Right lobe of liver (tissue), 6 donors: ENCODE data around the gene CALHM5. TPM values are rescaled to one million over a fixed set of nuclear protein-coding genes. Genes with fewer than 3 reads are reported as not detected.
A peak's percentile ranks its signal among the peaks of the same experiment; 100 is the strongest.

Experiments used
- ATAC-seq, 4 donors: fragments of 200-7000 bp; cut with Tn5 transposase; one replicate each; pipeline ENCODE4 v1.9.1; 2020; ENCODE audit warnings: mild to moderate bottlenecking in 4 of 4, moderate library complexity in 4 of 4
- DNase-seq, 3 donors: peaks; one replicate each; pipeline ENCODE4 v3.0.0-alpha.2; 2020
- H3K27ac ChIP-seq, 3 donors: fragments of 200-600 bp; one replicate each; pipeline ENCODE4 v1.8.0; 2022
- H3K27me3 ChIP-seq, 2 donors: fragments of 200-600 bp; one replicate each; pipeline ENCODE4 v1.8.0; 2022
- H3K36me3 ChIP-seq, 4 donors: fragments of 200-600 bp; sonication (generic) in 1 of 4; one replicate each; pipeline versions ENCODE4 v1.5.1 to v1.8.0; 2017 to 2022; ENCODE audit warnings: control low read depth in 1 of 4
- H3K4me1 ChIP-seq, 4 donors: fragments of 200-600 bp; sonication (generic) in 1 of 4; one replicate each; pipeline versions ENCODE4 v1.5.1 to v1.8.0; 2017 to 2022; ENCODE audit warnings: control low read depth in 1 of 4
- H3K4me3 ChIP-seq, 3 donors: fragments of 200-600 bp; one replicate each; pipeline ENCODE4 v1.8.0; 2022
- H3K9me3 ChIP-seq, 4 donors: fragments of 200-600 bp; sonication (generic) in 1 of 4; one replicate each; pipeline versions ENCODE4 v1.5.1 to v1.8.0; 2017 to 2022; ENCODE audit warnings: control low read depth in 1 of 4
- POLR2A ChIP-seq: fragments of 450-650 bp; IDR thresholded peaks from one replicate; pipeline ENCODE4 v1.6.1; 2017; ENCODE audit warnings: antibody characterized with exemption, mild to moderate bottlenecking
- WGBS: methylation state at CpG from one replicate; pipeline ENCODE4 v1.1.6; 2018; ENCODE audit warnings: low coverage, low lambda C conversion rate; ENCODE audit not compliant: insufficient coverage; ENCODE audit errors: missing lambda C conversion rate; 5-methylcytosine and 5-hydroxymethylcytosine counted together
- intact Hi-C, 2 donors: fragments of 100-400 bp; cut with DNase I; formaldehyde crosslinking; loops; one replicate each; pipeline versions ENCODE4 v1.11.2 to v1.14.1; 2022
- total RNA-seq, 6 experiments: library from RNA; depleted of rRNA in 2 of 6; stranded (reverse); fragments of >200 nt in 2 of 6; fragmentation: NEBNext Ultra II Directional in 3 of 6; extraction: Animal tissue kit (Norgen Biotek cat#: 25700) in 3 of 6; gene quantifications; one replicate each; pipeline versions ENCODE4 v1.1.0 to v1.2.4, GENCODE V29; 2016 to 2023
- TF ChIP-seq, protein P1 (sequence below), 4 donors: fragments of 200-600 bp in 3 of 4; fragments of 450-650 bp in 1 of 4; IDR thresholded peaks; one replicate each; pipeline versions ENCODE4 v1.5.1 to v1.8.0; 2016 to 2022; ENCODE audit warnings: antibody characterized with exemption in 4 of 4, mild to moderate bottlenecking in 2 of 4
- donor health status: DM: no; HTN: yes; CAD: no.
- donor health status: DM: no; HTN: no; CAD: no.
- donor health status: DM: no; HTN: no; CAD: no.
- donor health status: DM: no; HTN: yes; CAD: no.
- donor health status: DM: no; HTN: yes; CAD: no.

The CALHM5 gene
- total RNA-seq, 6 experiments from 2014 or later, result 0.06 to 0.49 (median 0.18) TPM

DNA sequence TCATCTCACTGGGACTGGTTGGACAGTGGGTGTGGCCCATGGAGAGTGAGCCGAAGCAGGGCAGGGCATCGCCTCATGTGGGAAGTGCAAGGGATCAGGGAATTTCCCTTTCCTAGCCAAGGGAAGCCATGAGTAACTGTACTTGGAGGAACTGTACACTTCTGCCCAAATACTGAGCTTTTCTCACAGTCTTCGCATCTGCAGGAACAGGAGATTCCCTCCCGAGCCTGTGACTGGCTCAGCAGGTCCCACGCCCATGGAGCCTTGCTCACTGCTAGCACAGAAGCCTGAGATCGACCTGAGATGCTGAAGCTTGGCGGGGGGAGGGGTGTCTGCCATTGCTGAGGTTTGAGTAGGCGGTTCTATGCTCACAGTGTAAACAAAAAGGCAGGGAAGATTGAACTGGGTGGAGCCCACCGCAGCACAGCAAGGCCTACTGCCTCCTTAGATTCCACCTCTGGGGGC is 10.4 kb upstream of the CALHM5 start:
- Histone ChIP-seq H3K27ac (no peak overlapping the region), H3K36me3 (no peaks in the 10 kb centered on the region), H3K27me3 (no peaks in the 10 kb centered on the region), H3K9me3 (no peaks in the 10 kb centered on the region), H3K4me3 (no peak overlapping the region), H3K4me1 (no peaks in the 10 kb centered on the region)
- 60% methylated on average over 1 of the region's 9 CpGs for WGBS
- DNase-seq (no peak), ATAC-seq (no peak)
- intact Hi-C loops, result no loop called here
- TF ChIP-seq, protein P1, sequence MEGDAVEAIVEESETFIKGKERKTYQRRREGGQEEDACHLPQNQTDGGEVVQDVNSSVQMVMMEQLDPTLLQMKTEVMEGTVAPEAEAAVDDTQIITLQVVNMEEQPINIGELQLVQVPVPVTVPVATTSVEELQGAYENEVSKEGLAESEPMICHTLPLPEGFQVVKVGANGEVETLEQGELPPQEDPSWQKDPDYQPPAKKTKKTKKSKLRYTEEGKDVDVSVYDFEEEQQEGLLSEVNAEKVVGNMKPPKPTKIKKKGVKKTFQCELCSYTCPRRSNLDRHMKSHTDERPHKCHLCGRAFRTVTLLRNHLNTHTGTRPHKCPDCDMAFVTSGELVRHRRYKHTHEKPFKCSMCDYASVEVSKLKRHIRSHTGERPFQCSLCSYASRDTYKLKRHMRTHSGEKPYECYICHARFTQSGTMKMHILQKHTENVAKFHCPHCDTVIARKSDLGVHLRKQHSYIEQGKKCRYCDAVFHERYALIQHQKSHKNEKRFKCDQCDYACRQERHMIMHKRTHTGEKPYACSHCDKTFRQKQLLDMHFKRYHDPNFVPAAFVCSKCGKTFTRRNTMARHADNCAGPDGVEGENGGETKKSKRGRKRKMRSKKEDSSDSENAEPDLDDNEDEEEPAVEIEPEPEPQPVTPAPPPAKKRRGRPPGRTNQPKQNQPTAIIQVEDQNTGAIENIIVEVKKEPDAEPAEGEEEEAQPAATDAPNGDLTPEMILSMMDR (IDR thresholded peaks at IDR 0.05), result no peak
- no peak for TF ChIP-seq POLR2A

DNA sequence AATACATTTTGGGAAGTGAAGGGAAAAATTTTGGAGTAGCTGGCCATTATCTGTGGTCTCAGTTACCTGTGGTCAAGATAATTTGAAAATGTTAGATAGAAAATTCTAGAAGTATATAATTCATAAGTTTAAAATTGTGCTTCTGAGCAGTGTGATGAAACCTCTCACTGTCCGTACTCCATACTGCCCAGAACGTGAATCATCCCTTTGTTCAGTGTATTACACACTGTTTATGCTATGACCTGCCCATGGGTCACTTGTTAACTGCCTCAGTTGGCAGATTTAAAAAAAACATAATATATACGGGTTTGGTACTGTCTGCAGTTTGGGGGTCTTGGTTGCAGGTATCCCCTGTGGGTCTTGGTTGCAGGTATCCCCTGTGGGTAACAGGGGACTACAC is 4.1 kb upstream of the CALHM5 start:
- no peak for DNase-seq
- Histone ChIP-seq H3K4me3 (no peak overlapping the region), H3K36me3 (no peaks in the 10 kb centered on the region), H3K9me3 (no peaks in the 10 kb centered on the region), H3K27ac (no peak overlapping the region), H3K27me3 (no peaks in the 10 kb centered on the region), H3K4me1 (no peaks in the 10 kb centered on the region)
- WGBS, result 82% methylated on average over 3 of the region's 3 CpGs
- intact Hi-C loops, result no loop called here
- no peak for ATAC-seq
- TF ChIP-seq POLR2A, result no peak
- TF ChIP-seq, protein P1 (IDR thresholded peaks at IDR 0.05), result no peak

DNA sequence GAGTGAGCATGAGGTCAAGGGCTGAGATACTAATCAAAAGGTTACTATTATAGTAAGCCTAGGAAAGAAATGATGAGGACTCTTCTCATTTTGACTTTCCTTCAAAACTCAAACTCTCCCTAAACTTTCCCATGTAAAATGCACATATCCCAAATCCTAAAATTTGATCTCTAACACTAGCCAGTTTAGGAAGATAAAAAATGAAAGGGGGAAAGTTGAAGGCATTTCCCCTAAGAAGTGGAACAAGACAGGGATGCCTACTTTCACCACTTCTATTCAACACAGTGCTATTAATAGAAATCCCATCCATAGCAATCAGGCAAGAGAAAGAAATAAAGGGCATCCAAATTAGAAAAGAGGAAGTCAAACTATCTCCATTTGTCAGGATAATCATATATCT is 2.9 kb upstream of the CALHM5 start:
- no peaks in the 10 kb centered on the region for H3K27me3 ChIP-seq
- intact Hi-C loops, result no loop called here
- TF ChIP-seq, protein P1 (IDR thresholded peaks at IDR 0.05), result no peak
- TF ChIP-seq POLR2A, result no peak

DNA sequence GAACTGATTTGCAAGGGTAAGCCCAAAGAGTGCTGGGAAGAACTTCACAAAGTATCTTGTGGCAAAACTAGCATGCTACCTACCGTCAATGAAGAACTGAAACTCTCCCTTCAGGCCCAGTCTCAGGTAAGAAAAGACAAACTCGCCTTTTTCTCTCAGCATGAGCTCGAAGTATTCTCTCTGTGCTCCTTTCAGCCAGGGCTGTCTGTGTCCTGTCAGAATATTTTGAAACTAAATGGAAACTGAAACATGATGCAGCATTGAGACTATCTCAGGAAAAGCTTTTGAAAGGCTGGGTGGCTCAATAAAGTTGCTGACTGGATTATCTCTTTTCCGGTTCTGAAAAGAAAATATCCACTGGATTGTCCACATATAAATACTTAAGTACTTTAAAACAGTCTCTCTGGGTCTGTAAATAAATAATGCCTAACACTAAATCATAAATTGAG is 696 bp downstream of the CALHM5 start:
- intact Hi-C loops, result no loop called here
- TF ChIP-seq, protein P1 (IDR thresholded peaks at IDR 0.05), result no peak
- TF ChIP-seq POLR2A, result no peak
- peak; percentile 42 to 69 (median 62) for ATAC-seq
- Histone ChIP-seq H3K4me1 (peaks cover 0 to 4% (median 0%) of the 10 kb centered on the region in 4 donors), H3K27ac (peak overlapping the region; percentile 39 to 67 (median 60)), H3K27me3 (no peaks in the 10 kb centered on the region), H3K9me3 (no peaks in the 10 kb centered on the region), H3K36me3 (no peaks in the 10 kb centered on the region), H3K4me3 (peak overlapping the region; percentile 11 to 35 (median 12))
- DNase-seq, result no peak
- WGBS, result 60% methylated on average over 4 of the region's 4 CpGs

More for the DNA sequence above, 2.9 kb upstream of the CALHM5 start:
- Histone ChIP-seq H3K36me3 (no peaks in the 10 kb centered on the region), H3K27ac (no peak overlapping the region), H3K9me3 (no peaks in the 10 kb centered on the region), H3K4me1 (no peaks in the 10 kb centered on the region), H3K4me3 (no peak overlapping the region)
- ATAC-seq, result no peak
- DNase-seq, result no peak

DNA sequence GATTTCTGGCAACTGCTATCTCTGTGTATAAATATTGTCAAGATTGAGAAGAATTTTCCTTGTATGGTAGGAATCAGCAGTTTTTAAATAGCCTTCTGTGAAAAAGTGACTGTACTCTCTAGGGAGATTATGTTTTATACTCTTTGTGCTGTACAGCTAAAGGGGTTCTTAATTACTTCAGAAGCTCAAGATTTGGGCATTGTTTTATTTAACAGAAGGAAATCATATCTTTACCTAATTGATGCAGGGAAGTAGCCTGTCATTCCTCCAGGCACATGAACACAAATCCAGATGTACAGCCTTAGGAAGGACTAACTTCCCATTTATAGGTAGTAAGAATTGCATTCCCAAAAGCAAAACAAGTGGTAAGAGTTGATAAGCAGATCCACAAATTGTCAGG is 1.3 kb downstream of the CALHM5 start:
- no peak overlapping the region for H3K4me3 ChIP-seq
- no peaks in the 10 kb centered on the region for H3K36me3 ChIP-seq
- intact Hi-C loops, result no loop called here
- H3K9me3 ChIP-seq, result no peaks in the 10 kb centered on the region
- no peak for TF ChIP-seq POLR2A
- TF ChIP-seq, protein P1 (IDR thresholded peaks at IDR 0.05), result no peak
- DNase-seq (no peak), ATAC-seq (no peak)
- H3K27ac ChIP-seq, result peak overlapping the region in 1 of 3 donors; percentile 60
- no peaks in the 10 kb centered on the region for H3K27me3 ChIP-seq
- peaks cover 0 to 4% (median 0%) of the 10 kb centered on the region in 4 donors for H3K4me1 ChIP-seq
